GM12873 (cell line): ENCODE measurements around the gene PDE1C.

Experiments
- TF ChIP-seq, protein P1 (sequence below): IDR thresholded peaks from 2 replicates; pipeline ENCODE4 v1.5.1; 2012; ENCODE audit warnings: low read depth, mild to moderate bottlenecking, moderate library complexity, low read length, control low read depth; ENCODE audit not compliant: insufficient read depth; ENCODE audit errors: missing control alignments

The PDE1C gene

DNA sequence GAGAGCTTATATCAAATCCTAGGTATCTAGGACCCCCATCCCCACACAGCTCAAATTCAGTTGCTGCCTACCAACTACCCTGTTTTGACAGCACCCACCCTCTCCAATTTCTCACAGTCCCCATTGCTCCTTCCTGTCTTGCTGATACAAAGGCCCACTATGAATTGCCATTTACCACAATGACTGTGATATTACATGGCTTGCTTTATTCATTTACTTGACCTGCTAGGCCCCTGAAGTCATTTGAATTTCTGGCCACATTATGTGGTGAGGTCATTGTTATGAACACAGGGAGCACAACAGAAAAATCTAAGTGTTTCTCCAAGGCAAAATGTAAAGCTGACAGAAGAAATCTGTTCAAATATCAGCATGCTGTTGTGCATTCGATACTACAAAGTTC is 281.8 kb downstream of the PDE1C start:
- TF ChIP-seq, protein P1, sequence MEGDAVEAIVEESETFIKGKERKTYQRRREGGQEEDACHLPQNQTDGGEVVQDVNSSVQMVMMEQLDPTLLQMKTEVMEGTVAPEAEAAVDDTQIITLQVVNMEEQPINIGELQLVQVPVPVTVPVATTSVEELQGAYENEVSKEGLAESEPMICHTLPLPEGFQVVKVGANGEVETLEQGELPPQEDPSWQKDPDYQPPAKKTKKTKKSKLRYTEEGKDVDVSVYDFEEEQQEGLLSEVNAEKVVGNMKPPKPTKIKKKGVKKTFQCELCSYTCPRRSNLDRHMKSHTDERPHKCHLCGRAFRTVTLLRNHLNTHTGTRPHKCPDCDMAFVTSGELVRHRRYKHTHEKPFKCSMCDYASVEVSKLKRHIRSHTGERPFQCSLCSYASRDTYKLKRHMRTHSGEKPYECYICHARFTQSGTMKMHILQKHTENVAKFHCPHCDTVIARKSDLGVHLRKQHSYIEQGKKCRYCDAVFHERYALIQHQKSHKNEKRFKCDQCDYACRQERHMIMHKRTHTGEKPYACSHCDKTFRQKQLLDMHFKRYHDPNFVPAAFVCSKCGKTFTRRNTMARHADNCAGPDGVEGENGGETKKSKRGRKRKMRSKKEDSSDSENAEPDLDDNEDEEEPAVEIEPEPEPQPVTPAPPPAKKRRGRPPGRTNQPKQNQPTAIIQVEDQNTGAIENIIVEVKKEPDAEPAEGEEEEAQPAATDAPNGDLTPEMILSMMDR: no peak

DNA sequence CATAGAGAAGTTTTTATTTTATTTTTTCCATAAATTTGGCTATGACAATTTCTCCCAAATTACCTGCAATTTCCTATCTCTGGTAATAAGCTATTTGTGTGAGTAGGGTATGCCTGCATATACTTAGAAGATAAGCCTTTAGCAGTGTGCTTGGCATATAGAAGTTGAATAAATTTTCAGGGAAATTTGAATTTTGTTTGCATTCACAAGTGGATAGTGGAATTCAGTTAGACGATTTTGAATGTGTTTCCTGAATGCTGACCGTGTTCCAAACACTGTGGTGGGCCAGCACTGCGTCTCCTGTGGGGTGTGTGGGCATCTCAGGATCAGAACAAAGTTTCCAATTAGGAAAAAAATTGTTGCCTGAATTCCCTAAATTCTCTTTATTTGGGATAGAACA is 283.9 kb downstream of the PDE1C start:
- TF ChIP-seq, protein P1: no peak

DNA sequence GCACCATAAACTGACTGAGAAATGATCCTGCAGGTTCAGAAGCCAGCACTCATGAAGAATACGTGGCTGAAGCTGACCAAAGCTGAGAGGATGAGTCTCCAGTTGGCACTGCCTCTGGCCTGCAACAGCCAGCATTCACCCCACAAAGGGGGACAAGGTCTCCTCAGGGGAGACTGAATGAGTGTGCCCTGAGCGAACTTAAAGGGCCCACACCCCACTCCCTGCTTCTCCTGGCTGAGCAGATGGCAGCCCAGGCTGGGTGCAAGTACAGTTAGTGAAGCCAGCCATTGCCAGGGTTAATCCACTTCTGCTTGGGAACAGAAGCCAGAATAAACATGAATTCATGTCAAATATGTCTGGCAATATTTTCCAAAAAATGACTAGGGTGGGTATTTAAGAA is 285.1 kb downstream of the PDE1C start:
- TF ChIP-seq, protein P1: no peak

DNA sequence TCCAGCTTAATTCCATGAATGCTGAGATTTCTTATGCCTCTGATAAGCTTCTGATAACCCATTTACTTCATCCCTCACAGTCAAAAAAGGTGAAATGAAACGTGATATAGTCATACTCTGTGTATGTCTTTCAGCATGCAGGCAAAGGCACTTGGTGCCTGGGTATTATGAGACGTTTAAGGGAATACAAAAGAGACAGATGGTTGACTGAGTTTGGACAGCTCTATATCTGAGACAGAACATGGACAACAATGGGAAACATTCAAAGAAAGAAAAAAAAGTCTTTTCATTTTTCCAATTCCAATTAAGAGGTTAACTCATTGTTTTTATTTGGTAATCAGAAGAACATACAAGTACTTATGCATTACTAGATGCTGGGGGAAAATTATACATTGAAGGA is 287.0 kb downstream of the PDE1C start:
- TF ChIP-seq, protein P1: no peak

DNA sequence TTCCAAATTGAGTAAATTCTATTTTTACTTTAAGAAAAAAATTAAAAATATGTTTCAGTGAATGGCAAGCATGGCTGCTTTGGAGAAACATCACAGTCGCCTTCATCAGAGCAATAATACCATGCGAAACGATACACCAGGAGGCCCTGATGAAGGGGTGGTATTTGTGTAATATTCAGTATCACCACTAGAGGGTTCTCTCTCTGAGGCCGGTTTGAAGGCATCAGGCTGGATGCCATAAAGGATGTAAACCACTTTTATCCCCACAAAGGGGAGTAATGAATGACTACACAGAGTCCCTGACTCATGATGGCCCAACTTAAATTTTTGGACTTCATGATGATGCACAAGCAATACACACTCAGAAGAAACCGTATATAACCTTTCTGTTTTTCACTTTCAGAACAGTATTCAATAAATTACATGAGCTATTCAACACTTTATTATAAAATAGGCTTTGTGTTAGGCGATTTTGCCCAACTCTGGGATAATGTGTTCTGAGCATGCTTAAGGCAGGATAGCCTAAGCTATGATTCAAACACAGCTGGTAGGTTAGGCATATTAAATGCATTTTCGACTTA is 287.7 kb downstream of the PDE1C start:
- TF ChIP-seq, protein P1: peak; percentile 81

DNA sequence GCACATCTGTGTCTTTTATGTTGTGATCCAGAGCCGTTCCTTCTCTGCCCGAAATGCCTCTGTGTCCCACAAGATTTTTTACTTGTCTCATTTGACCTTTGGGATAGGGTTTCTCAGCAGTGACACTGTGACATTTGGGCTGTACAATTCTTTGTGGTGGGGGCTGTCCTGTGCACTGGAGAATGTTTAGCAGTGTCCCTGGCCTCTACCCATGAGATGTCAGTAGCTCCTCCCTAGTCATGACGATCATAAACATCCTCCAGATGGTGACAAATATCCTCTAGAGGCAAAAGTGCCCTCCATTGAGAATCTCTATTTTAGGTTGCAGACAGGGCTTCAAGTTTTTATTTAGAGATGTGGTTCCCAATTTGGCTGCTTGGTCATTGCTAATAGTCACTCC is 291.9 kb downstream of the PDE1C start:
- TF ChIP-seq, protein P1: no peak

DNA sequence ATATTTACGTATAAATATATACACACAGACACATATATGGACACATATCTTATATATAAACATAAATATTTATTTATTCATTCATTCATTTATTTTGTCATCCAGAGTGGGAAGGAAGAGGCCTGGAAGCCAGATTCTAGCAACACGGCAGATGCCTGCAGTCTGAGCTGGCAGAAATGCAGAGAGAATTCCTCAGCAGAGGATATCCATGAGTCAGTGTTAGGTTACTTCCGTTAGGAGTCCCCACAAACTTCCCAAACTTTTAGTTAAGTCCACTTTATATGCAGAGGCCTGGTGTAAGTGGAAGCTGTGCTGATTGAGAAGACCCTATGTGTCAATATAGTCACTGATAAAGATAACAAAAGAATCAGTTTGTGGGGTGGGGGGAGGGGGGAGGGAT is 293.6 kb downstream of the PDE1C start:
- TF ChIP-seq, protein P1: no peak

DNA sequence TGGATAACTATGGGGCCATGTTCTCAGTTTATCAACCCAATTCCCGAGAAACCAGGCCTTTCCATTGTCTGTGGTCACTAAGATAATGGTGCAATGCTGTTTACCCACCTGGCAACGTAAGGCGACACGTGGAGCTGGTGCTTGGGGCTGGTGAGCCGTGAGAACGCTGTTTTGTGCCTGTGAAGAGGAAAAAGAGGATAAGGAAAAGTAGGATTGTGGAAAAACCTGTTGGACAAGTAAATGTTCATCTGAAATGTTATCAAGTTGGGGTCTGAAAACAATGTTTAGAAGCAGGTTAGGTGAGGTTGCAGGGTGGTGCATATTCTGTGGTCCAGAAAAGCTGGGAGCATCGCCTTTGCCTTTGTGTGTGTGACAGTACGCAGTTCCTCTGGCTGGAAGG is 294.7 kb downstream of the PDE1C start:
- TF ChIP-seq, protein P1: no peak
